WERI-Rb-1 (cell line): ENCODE results near the gene TRIM16.
"Not testable (repeated sequence)": the region's sequence is repeated elsewhere in the genome, so short reads cannot be mapped to it uniquely, and the experiment has no call there.

Experiments
- DNase-seq: peaks from one replicate; pipeline ENCODE4 v3.0.0-alpha.2; 2020
- H3K27ac ChIP-seq: fragments of 250-450 bp; sonication (Bioruptor Pico); 2 replicates; pipeline ENCODE4 v1.5.1; 2020; ENCODE audit warnings: mild to moderate bottlenecking, moderate library complexity
- H3K27me3 ChIP-seq: fragments of 250-450 bp; sonication (Bioruptor Pico); 2 replicates; pipeline ENCODE4 v1.5.1; 2021; ENCODE audit warnings: mild to moderate bottlenecking, low read depth, moderate library complexity; ENCODE audit not compliant: insufficient read depth, severe bottlenecking
- H3K36me3 ChIP-seq: fragments of 250-450 bp; sonication (Bioruptor Pico); 2 replicates; pipeline ENCODE4 v1.5.1; 2020; ENCODE audit warnings: mild to moderate bottlenecking, moderate library complexity
- H3K4me3 ChIP-seq: 2 replicates; pipeline ENCODE4 v1.5.1; 2011; ENCODE audit warnings: low read depth, mild to moderate bottlenecking, control low read depth, low read length
- H3K9me3 ChIP-seq: fragments of 250-450 bp; sonication (Bioruptor Pico); 2 replicates; pipeline ENCODE4 v1.5.1; 2021; ENCODE audit warnings: mild to moderate bottlenecking, moderate library complexity; ENCODE audit not compliant: severe bottlenecking

Gene TRIM16

GRCh38 chr17:15581462-15581861 lies 102.6 kb downstream of the TRIM16 start:
- not testable (repeated sequence) for DNase-seq, H3K4me3 ChIP-seq, H3K9me3 ChIP-seq, H3K27ac ChIP-seq, H3K27me3 ChIP-seq, H3K36me3 ChIP-seq
